Ammon's horn (tissue), 1 donor: ENCODE results near the gene HES7.
A peak's percentile ranks its signal among the peaks of the same experiment; 100 is the strongest.

ENCODE experiments used
- DNase-seq: peaks from one replicate; pipeline ENCODE4 v3.0.0-alpha.2; 2016; ENCODE audit warnings: low spot score

HES7 gene

GRCh38 chr17:8155231-8155995 is 31.5 kb upstream of the HES7 start:
- DNase-seq, result no peak

- DNase-seq, result no peak
Measured at GRCh38 chr17:8154608-8155155, 30.8 kb upstream of the HES7 start.

- peak; percentile 97 for DNase-seq
Measured at GRCh38 chr17:8153957-8154607, 30.2 kb upstream of the HES7 start.

GRCh38 chr17:8153525-8153956 is 29.6 kb upstream of the HES7 start:
- DNase-seq, result peak; percentile 91

GRCh38 chr17:8153031-8153451 is 29.1 kb upstream of the HES7 start:
- no peak for DNase-seq

GRCh38 chr17:8152112-8152775 is 28.3 kb upstream of the HES7 start, which contains the start of gene PER1:
Gene PER1, minus strand, starts transcription at chr17:8152404. Its CDS starts 1,698 bp downstream, at chr17:8150706.
- DNase-seq, result peak; percentile 96

- DNase-seq, result peak; percentile 80
Measured at GRCh38 chr17:8151641-8152111, 27.8 kb upstream of the HES7 start.

GRCh38 chr17:8151120-8151640 is 27.3 kb upstream of the HES7 start:
- DNase-seq, result peak; percentile 91

- no peak for DNase-seq
Measured at GRCh38 chr17:8150194-8151119, 26.6 kb upstream of the HES7 start.

GRCh38 chr17:8149419-8150193 is 25.7 kb upstream of the HES7 start:
- no peak for DNase-seq

- DNase-seq, result no peak
Measured at GRCh38 chr17:8148560-8148959, 24.7 kb upstream of the HES7 start.

- DNase-seq, result no peak
Measured at GRCh38 chr17:8147805-8148404, 24.0 kb upstream of the HES7 start.

GRCh38 chr17:8147141-8147804 is 23.4 kb upstream of the HES7 start:
- DNase-seq, result no peak

GRCh38 chr17:8146381-8147140 is 22.7 kb upstream of the HES7 start:
- DNase-seq, result no peak

GRCh38 chr17:8145811-8146210 is 21.9 kb upstream of the HES7 start:
- no peak for DNase-seq

GRCh38 chr17:8144401-8145231 is 20.7 kb upstream of the HES7 start:
- no peak for DNase-seq

- DNase-seq, result no peak
Measured at GRCh38 chr17:8143581-8144400, 19.9 kb upstream of the HES7 start.
